Endometrial microvascular endothelial cells (primary cell): Measurements from ENCODE around the gene ATF7. TPM values are rescaled to one million over a fixed set of nuclear protein-coding genes. Genes with fewer than 3 reads are reported as not detected.
"Not testable (repeated sequence)": the region's sequence is repeated elsewhere in the genome, so short reads cannot be mapped to it uniquely, and the experiment has no call there.

Experiments
- in situ Hi-C: cut with HindIII; loops from 2 replicates; pipeline ENCODE4 v1.10.0; 2017; ENCODE audit warnings: low sequenced_read_pairs, low pct_unique_long_range_greater_than_20kb; ENCODE audit errors: inconsistent ontology term
- total RNA-seq: library from RNA; depleted of rRNA; stranded (reverse); fragments of >200 nt; gene quantifications from one replicate; pipeline ENCODE4 v1.2.3, GENCODE V29; 2015; ENCODE audit errors: inconsistent ontology term

Gene ATF7
- total RNA-seq, 1 donor from 2014 or later = 39.3 TPM

- in situ Hi-C loops = no loop called here
These were observed 23.9 kb downstream of the ATF7 start for GRCh38 chr12:53602176-53602864.

- in situ Hi-C loops = no loop called here
These were observed 24.8 kb downstream of the ATF7 start for GRCh38 chr12:53601296-53601847.

- in situ Hi-C loops = no loop called here
These were observed 25.5 kb downstream of the ATF7 start for GRCh38 chr12:53600490-53601295.

- in situ Hi-C loops = no loop called here
These were observed 26.6 kb downstream of the ATF7 start for GRCh38 chr12:53599579-53599978.

GRCh38 chr12:53598971-53599370 is 27.2 kb downstream of the ATF7 start:
- in situ Hi-C loops = not testable (repeated sequence)

GRCh38 chr12:53596920-53597363 is 29.2 kb downstream of the ATF7 start:
- in situ Hi-C loops = no loop called here

GRCh38 chr12:53594897-53595615 is 31.1 kb downstream of the ATF7 start:
- in situ Hi-C loops = no loop called here

- in situ Hi-C loops = no loop called here
These were observed 32.5 kb downstream of the ATF7 start for GRCh38 chr12:53593707-53594106.

- in situ Hi-C loops = no loop called here
These were observed 33.2 kb downstream of the ATF7 start for GRCh38 chr12:53593031-53593430.

- in situ Hi-C loops = no loop called here
These were observed 33.8 kb downstream of the ATF7 start for GRCh38 chr12:53592426-53592825.

- in situ Hi-C loops = no loop called here
These were observed 34.6 kb downstream of the ATF7 start for GRCh38 chr12:53591301-53592206.

GRCh38 chr12:53590652-53591051 is 35.5 kb downstream of the ATF7 start:
- in situ Hi-C loops = no loop called here

- in situ Hi-C loops = no loop called here
These were observed 36.3 kb downstream of the ATF7 start for GRCh38 chr12:53589915-53590314.

GRCh38 chr12:53589423-53589822 is 36.8 kb downstream of the ATF7 start:
- in situ Hi-C loops = no loop called here

- in situ Hi-C loops = no loop called here
These were observed 38.1 kb downstream of the ATF7 start for GRCh38 chr12:53588123-53588522.

GRCh38 chr12:53586745-53587144 is 39.4 kb downstream of the ATF7 start:
- in situ Hi-C loops = no loop called here

- in situ Hi-C loops = no loop called here
These were observed 40.6 kb downstream of the ATF7 start for GRCh38 chr12:53585448-53586125.

- in situ Hi-C loops = no loop called here
These were observed 46.6 kb downstream of the ATF7 start for GRCh38 chr12:53579545-53579955.
